Fibroblast of lung (primary cell): ENCODE results near the gene ERBB4. TPM values are rescaled to one million over a fixed set of nuclear protein-coding genes. Genes with fewer than 3 reads are reported as not detected.
"Not testable (repeated sequence)": the region's sequence is repeated elsewhere in the genome, so short reads cannot be mapped to it uniquely, and the experiment has no call there.

ENCODE experiments used
- DNase-seq, 2 donors: peaks; one replicate each; pipeline versions ENCODE4 v3.0.0 to v3.0.0-alpha.2; 2010; ENCODE audit warnings: low read depth in 2 of 2
- H2AFZ ChIP-seq: 2 replicates; pipeline ENCODE4 v1.5.1; 2012; ENCODE audit warnings: low read length, control low read depth, inconsistent platforms
- H3K27ac ChIP-seq: 2 replicates; pipeline ENCODE4 v1.5.1; 2011; ENCODE audit warnings: low read length, control low read depth; ENCODE audit not compliant: insufficient read depth
- H3K27me3 ChIP-seq: 2 replicates; pipeline ENCODE4 v1.5.1; 2011; ENCODE audit warnings: mild to moderate bottlenecking, low read length; ENCODE audit not compliant: control insufficient read depth, insufficient read depth
- H3K36me3 ChIP-seq: 2 replicates; pipeline ENCODE4 v1.5.1; 2011; ENCODE audit warnings: low read length; ENCODE audit not compliant: control insufficient read depth, insufficient read depth
- H3K4me1 ChIP-seq: 2 replicates; pipeline ENCODE4 v1.5.1; 2011; ENCODE audit warnings: low read length; ENCODE audit not compliant: control insufficient read depth, insufficient read depth; ENCODE audit errors: extremely low read depth
- H3K4me2 ChIP-seq: 2 replicates; pipeline ENCODE4 v1.5.1; 2011; ENCODE audit warnings: low read length, control low read depth; ENCODE audit not compliant: insufficient read depth; ENCODE audit errors: extremely low read depth
- H3K4me3 ChIP-seq, 4 experiments: fragments of 200-600 bp in 1 of 4; sonication (generic) in 1 of 4; replicated peaks in 1 of 4; 2 replicates each; pipeline ENCODE4 v1.5.1; 2011 to 2016; ENCODE audit warnings: low read length in 4 of 4, low read depth in 3 of 4, mild to moderate bottlenecking in 3 of 4, control low read depth in 2 of 4, inconsistent platforms in 1 of 4, mixed read lengths in 1 of 4; ENCODE audit not compliant: insufficient read depth in 1 of 4; ENCODE audit errors: control extremely low read depth in 1 of 4
- H3K79me2 ChIP-seq: 2 replicates; pipeline ENCODE4 v1.5.1; 2012; ENCODE audit warnings: mild to moderate bottlenecking, low read length, inconsistent platforms; ENCODE audit not compliant: control insufficient read depth, insufficient read depth
- H3K9ac ChIP-seq: 2 replicates; pipeline ENCODE4 v1.5.1; 2011; ENCODE audit warnings: mild to moderate bottlenecking, low read length, control low read depth; ENCODE audit not compliant: insufficient read depth
- H3K9me3 ChIP-seq: 2 replicates; pipeline ENCODE4 v1.5.1; 2012; ENCODE audit warnings: low read depth, low read length; ENCODE audit not compliant: control insufficient read depth, insufficient read depth
- H4K20me1 ChIP-seq: 2 replicates; pipeline ENCODE4 v1.5.1; 2011; ENCODE audit warnings: low read length; ENCODE audit not compliant: control insufficient read depth, insufficient read depth; ENCODE audit errors: extremely low read depth
- CTCF ChIP-seq, 2 donors: IDR thresholded peaks in 1 of 2; conservative IDR thresholded peaks in 1 of 2; 1 replicate in 1 of 2; 2 replicates in 1 of 2; pipeline ENCODE4 v1.5.1; 2011 to 2012; ENCODE audit warnings: low read length in 2 of 2, control low read depth in 1 of 2, inconsistent platforms in 1 of 2, low read depth in 1 of 2, mild to moderate bottlenecking in 1 of 2
- EZH2 ChIP-seq: IDR thresholded peaks from 2 replicates; pipeline ENCODE4 v1.5.1; 2012; ENCODE audit warnings: low read length, control low read depth, mild to moderate bottlenecking; ENCODE audit errors: missing control alignments
- polyA plus RNA-seq, 2 donors: library from polyadenylated mRNA; depleted of rRNA in 1 of 2; stranded (reverse) in 1 of 2; unstranded in 1 of 2; fragments of >200 nt; gene quantifications; 2 replicates each; pipeline ENCODE4 v1.2.1, GENCODE V29; 2011 to 2012; ENCODE audit warnings: missing spikeins in 1 of 2
- total RNA-seq: library from RNA; depleted of rRNA; stranded (reverse); fragments of >200 nt; gene quantifications from 2 replicates; pipeline ENCODE4 v1.2.1, GENCODE V29; 2014

ERBB4 gene
- total and polyA plus RNA-seq, 2 donors (not counting 1 experiment from before 2014, with no cell fraction given) = 0.08 to 0.17 TPM

DNA sequence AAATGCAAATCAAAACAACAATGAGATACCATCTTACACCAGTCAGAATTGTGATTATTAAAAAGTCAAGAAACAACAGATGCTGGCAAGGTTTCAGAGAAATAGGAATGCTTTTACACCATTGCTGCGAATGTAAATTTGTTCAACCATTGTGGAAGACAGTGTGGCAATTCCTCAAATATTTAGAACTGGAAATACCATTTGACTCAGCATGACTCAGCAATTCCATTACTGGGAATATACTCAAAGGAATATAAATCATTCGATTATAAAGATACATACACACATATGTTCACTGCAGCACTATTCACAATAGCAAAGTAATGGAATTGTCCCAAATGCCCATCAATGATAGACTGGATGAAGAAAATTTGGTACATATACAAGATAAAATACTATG, 516.7 kb downstream of the ERBB4 start:
- H3K79me2 ChIP-seq = no peaks in the 10 kb centered on the region
- no peak overlapping the region for H3K4me2 ChIP-seq
- no peak for TF ChIP-seq CTCF (conservative IDR thresholded peaks at IDR 0.05 in 1 of 2, IDR thresholded peaks at IDR 0.05 in 1 of 2; ENCODE audit: low read depth in 1 of 2, low read length in 2 of 2)
- TF ChIP-seq EZH2 = no peak
- no peak overlapping the region for H3K4me3 ChIP-seq
- no peaks in the 10 kb centered on the region for H3K36me3 ChIP-seq
- no peaks in the 10 kb centered on the region for H3K4me1 ChIP-seq
- H3K9ac ChIP-seq = no peak overlapping the region
- peak; percentile 79 to 83 for DNase-seq
- H3K27me3 ChIP-seq = no peaks in the 10 kb centered on the region
- H4K20me1 ChIP-seq = no peaks in the 10 kb centered on the region
- H3K9me3 ChIP-seq = no peaks in the 10 kb centered on the region
- no peak overlapping the region for H2AFZ ChIP-seq
- H3K27ac ChIP-seq = no peak overlapping the region

DNA sequence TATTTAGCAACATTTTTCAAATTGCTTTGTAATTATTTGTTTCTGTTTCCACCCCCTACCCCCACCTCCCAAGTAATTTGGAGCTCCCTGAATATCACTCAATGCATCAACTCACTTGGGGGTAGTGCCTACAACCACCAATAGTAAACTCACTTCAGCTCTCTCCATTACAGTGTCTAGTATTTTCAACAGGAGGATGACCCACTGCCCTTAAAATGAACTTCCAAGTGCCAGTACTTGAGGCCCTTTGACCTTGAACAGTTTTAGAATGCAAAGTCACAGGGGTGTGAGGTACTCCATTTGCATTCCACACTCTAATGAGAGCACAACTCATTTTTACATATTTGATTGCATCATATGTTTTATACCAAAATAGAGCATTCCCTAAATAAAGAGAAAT, 523.0 kb downstream of the ERBB4 start:
- Histone ChIP-seq H3K9me3 (no peaks in the 10 kb centered on the region), H4K20me1 (no peaks in the 10 kb centered on the region), H3K4me2 (no peak overlapping the region), H3K4me1 (no peaks in the 10 kb centered on the region), H2AFZ (no peak overlapping the region), H3K36me3 (no peaks in the 10 kb centered on the region), H3K4me3 (no peak overlapping the region), H3K79me2 (no peaks in the 10 kb centered on the region), H3K27ac (no peak overlapping the region), H3K27me3 (no peaks in the 10 kb centered on the region), H3K9ac (no peak overlapping the region)
- TF ChIP-seq EZH2 = no peak
- TF ChIP-seq CTCF (conservative IDR thresholded peaks at IDR 0.05 in 1 of 2, IDR thresholded peaks at IDR 0.05 in 1 of 2; ENCODE audit: low read depth in 1 of 2, low read length in 2 of 2) = no peak
- DNase-seq = no peak

DNA sequence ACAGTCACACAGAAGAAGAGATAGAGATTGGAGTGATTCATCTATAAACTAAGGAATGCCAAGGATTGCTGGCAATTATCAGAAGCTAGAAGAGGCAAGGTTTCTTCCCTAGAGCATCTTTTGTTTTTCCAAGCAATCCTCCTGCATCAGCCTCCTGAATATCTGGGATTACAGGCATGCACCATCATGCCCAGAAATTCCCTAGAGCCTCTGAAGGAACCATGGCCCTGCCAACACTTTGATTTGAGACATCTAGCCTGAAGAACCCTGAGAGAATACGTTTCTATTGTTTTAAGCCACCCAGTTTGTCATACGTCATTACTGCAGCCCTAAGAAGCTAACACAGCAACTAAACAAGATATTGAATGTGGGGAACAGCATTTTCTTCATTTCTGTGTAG, 525.0 kb downstream of the ERBB4 start:
- H3K79me2 ChIP-seq = no peaks in the 10 kb centered on the region
- no peak overlapping the region for H3K27ac ChIP-seq
- DNase-seq = no peak
- no peaks in the 10 kb centered on the region for H3K36me3 ChIP-seq
- no peak overlapping the region for H3K4me2 ChIP-seq
- H3K4me1 ChIP-seq = no peaks in the 10 kb centered on the region
- H4K20me1 ChIP-seq = no peaks in the 10 kb centered on the region
- no peak overlapping the region for H3K9ac ChIP-seq
- H3K4me3 ChIP-seq = no peak overlapping the region
- TF ChIP-seq EZH2 (no peak), CTCF (conservative IDR thresholded peaks at IDR 0.05 in 1 of 2, IDR thresholded peaks at IDR 0.05 in 1 of 2; ENCODE audit: low read depth in 1 of 2, low read length in 2 of 2) (no peak)
- H3K27me3 ChIP-seq = no peaks in the 10 kb centered on the region
- no peaks in the 10 kb centered on the region for H3K9me3 ChIP-seq
- no peak overlapping the region for H2AFZ ChIP-seq

- not testable (repeated sequence) for H3K27ac ChIP-seq, H3K27me3 ChIP-seq, H3K4me2 ChIP-seq, H2AFZ ChIP-seq, H3K9ac ChIP-seq, H3K4me3 ChIP-seq, H4K20me1 ChIP-seq, H3K79me2 ChIP-seq, H3K4me1 ChIP-seq, DNase-seq, H3K9me3 ChIP-seq, H3K36me3 ChIP-seq
Observed at GRCh38 chr2:212010305-212010704, 528.3 kb downstream of the ERBB4 start.
